NCI-H345 treated with DMSO at 0.1 percent for 48 hours (cell line): ENCODE results near the gene ITGA11.
A peak's percentile ranks its signal among the peaks of the same experiment; 100 is the strongest.

Source experiments
- DNase-seq: peaks from one replicate; lab custom pipeline; 2025; ENCODE audit not compliant: unreplicated experiment; lab: John Stamatoyannopoulos, UW

The ITGA11 gene

GRCh38 chr15:68298336-68298735 lies 133.6 kb downstream of the ITGA11 start:
- no peak for DNase-seq

- DNase-seq = no peak
Measured at GRCh38 chr15:68295014-68295805, 136.8 kb downstream of the ITGA11 start.

GRCh38 chr15:68292967-68293366 lies 139.0 kb downstream of the ITGA11 start:
- DNase-seq = no peak

- no peak for DNase-seq
Measured at GRCh38 chr15:68292157-68292781, 139.7 kb downstream of the ITGA11 start.

GRCh38 chr15:68290715-68291114 lies 141.2 kb downstream of the ITGA11 start:
- no peak for DNase-seq

GRCh38 chr15:68289621-68290352 lies 142.2 kb downstream of the ITGA11 start:
- DNase-seq = no peak

- no peak for DNase-seq
Measured at GRCh38 chr15:68289057-68289456, 142.9 kb downstream of the ITGA11 start.

GRCh38 chr15:68286256-68286655 lies 145.7 kb downstream of the ITGA11 start:
- DNase-seq = no peak

GRCh38 chr15:68285259-68285980 lies 146.5 kb downstream of the ITGA11 start:
- DNase-seq = no peak

GRCh38 chr15:68284616-68285258 lies 147.2 kb downstream of the ITGA11 start:
- DNase-seq = no peak

GRCh38 chr15:68283401-68283800 lies 148.6 kb downstream of the ITGA11 start:
- DNase-seq = no peak

GRCh38 chr15:68281008-68281407 lies 151.0 kb downstream of the ITGA11 start:
- DNase-seq = no peak

- no peak for DNase-seq
Measured at GRCh38 chr15:68279779-68280753, 151.9 kb downstream of the ITGA11 start.

- no peak for DNase-seq
Measured at GRCh38 chr15:68278595-68279405, 153.2 kb downstream of the ITGA11 start.

GRCh38 chr15:68278345-68278594 lies 153.7 kb downstream of the ITGA11 start:
- no peak for DNase-seq

GRCh38 chr15:68277603-68278344 lies 154.2 kb downstream of the ITGA11 start, which contains the start of gene FEM1B:
Gene FEM1B (plus strand): TSS chr15:68277745. CDS start chr15:68278418, 673 bp downstream.
- DNase-seq = peak; percentile 44

- no peak for DNase-seq
Measured at GRCh38 chr15:68277131-68277602, 154.8 kb downstream of the ITGA11 start.

GRCh38 chr15:68276668-68277067 lies 155.3 kb downstream of the ITGA11 start:
- no peak for DNase-seq
